Measurements from ENCODE around the gene SLC12A7. TPM values are rescaled to one million over a fixed set of nuclear protein-coding genes. Genes with fewer than 3 reads are reported as not detected.

SLC12A7 gene
- total RNA-seq, 1 donor from 2014 or later = 24.5 TPM

GRCh38 chr5:1125030-1125357 is 13.1 kb upstream of the SLC12A7 start:
- Mint-ChIP-seq H3K36me3 (ENCODE audit: low read depth, unreplicated experiment) (peaks cover 10% of the 10 kb centered on the region), H3K9me3 (ENCODE audit: unreplicated experiment) (no peaks in the 10 kb centered on the region), H3K4me1 (ENCODE audit: unreplicated experiment) (peaks cover 13% of the 10 kb centered on the region), H3K27ac (ENCODE audit: unreplicated experiment) (no peak overlapping the region), H3K4me3 (ENCODE audit: unreplicated experiment) (no peak overlapping the region), H3K27me3 (ENCODE audit: unreplicated experiment) (peaks cover 5% of the 10 kb centered on the region)
- TF ChIP-seq CTCF (IDR thresholded peaks at IDR 0.05; ENCODE audit: unreplicated experiment) = no peak
- DNase-seq (ENCODE audit: low spot score) = no peak

- DNase-seq (ENCODE audit: low spot score) = no peak
- no peak overlapping the region for H3K4me3 Mint-ChIP-seq (ENCODE audit: unreplicated experiment)
- peaks cover 10% of the 10 kb centered on the region for H3K36me3 Mint-ChIP-seq (ENCODE audit: low read depth, unreplicated experiment)
- no peak overlapping the region for H3K27ac Mint-ChIP-seq (ENCODE audit: unreplicated experiment)
- no peaks in the 10 kb centered on the region for H3K9me3 Mint-ChIP-seq (ENCODE audit: unreplicated experiment)
- TF ChIP-seq CTCF (IDR thresholded peaks at IDR 0.05; ENCODE audit: unreplicated experiment) = no peak
- peaks cover 5% of the 10 kb centered on the region for H3K27me3 Mint-ChIP-seq (ENCODE audit: unreplicated experiment)
- peaks cover 13% of the 10 kb centered on the region for H3K4me1 Mint-ChIP-seq (ENCODE audit: unreplicated experiment)
Measured at GRCh38 chr5:1124205-1125029, 12.6 kb upstream of the SLC12A7 start.

- Mint-ChIP-seq H3K36me3 (ENCODE audit: low read depth, unreplicated experiment) (peaks cover 10% of the 10 kb centered on the region), H3K4me1 (ENCODE audit: unreplicated experiment) (peaks cover 11% of the 10 kb centered on the region), H3K9me3 (ENCODE audit: unreplicated experiment) (no peaks in the 10 kb centered on the region), H3K27ac (ENCODE audit: unreplicated experiment) (no peak overlapping the region), H3K27me3 (ENCODE audit: unreplicated experiment) (peaks cover 5% of the 10 kb centered on the region), H3K4me3 (ENCODE audit: unreplicated experiment) (no peak overlapping the region)
- DNase-seq (ENCODE audit: low spot score) = no peak
- no peak for TF ChIP-seq CTCF (IDR thresholded peaks at IDR 0.05; ENCODE audit: unreplicated experiment)
Measured at GRCh38 chr5:1123418-1124147, 11.7 kb upstream of the SLC12A7 start.

- Mint-ChIP-seq H3K36me3 (ENCODE audit: low read depth, unreplicated experiment) (peaks cover 9% of the 10 kb centered on the region), H3K27me3 (ENCODE audit: unreplicated experiment) (peaks cover 6% of the 10 kb centered on the region), H3K4me1 (ENCODE audit: unreplicated experiment) (peaks cover 2% of the 10 kb centered on the region), H3K27ac (ENCODE audit: unreplicated experiment) (no peak overlapping the region), H3K9me3 (ENCODE audit: unreplicated experiment) (no peaks in the 10 kb centered on the region), H3K4me3 (ENCODE audit: unreplicated experiment) (no peak overlapping the region)
- TF ChIP-seq CTCF (IDR thresholded peaks at IDR 0.05; ENCODE audit: unreplicated experiment) = no peak
- no peak for DNase-seq (ENCODE audit: low spot score)
Measured at GRCh38 chr5:1122511-1123294, 10.8 kb upstream of the SLC12A7 start.
